Smooth muscle cell of trachea (primary cell): ENCODE results near the gene TMEM231. TPM values are rescaled to one million over a fixed set of nuclear protein-coding genes. Genes with fewer than 3 reads are reported as not detected.

Experiments
- total RNA-seq: library from RNA; depleted of rRNA; stranded (reverse); fragments of >200 nt; gene quantifications from 2 replicates; pipeline ENCODE4 v1.2.1, GENCODE V29; 2014

TMEM231 gene
- 9.3 and 18.4 TPM in 2 replicates for total RNA-seq

GRCh38 chr16:75555707-75556430 lies at the start of gene TMEM231:
Gene TMEM231, minus strand, starts transcription at chr16:75556252. Its CDS starts 43 bp downstream, at chr16:75556209.

GRCh38 chr16:75566040-75566757 lies 10.1 kb upstream of the TMEM231 start, which contains the start of gene GABARAPL2:
Gene GABARAPL2, plus strand, starts transcription at chr16:75566379. Its CDS starts 108 bp downstream, at chr16:75566487.

GRCh38 chr16:75535901-75536300 lies 20.2 kb downstream of the TMEM231 start, which contains the start of gene CHST5:
Gene CHST5, minus strand, starts transcription at chr16:75536108. Its CDS starts 5,724 bp downstream, at chr16:75530384.

GRCh38 chr16:75495076-75495674 lies 60.9 kb downstream of the TMEM231 start, which contains the start of gene CHST6:
Gene CHST6, minus strand, starts transcription at chr16:75495441. Its CDS starts 15,613 bp downstream, at chr16:75479828.

Other genes starting within 250 kb of the TMEM231 start
- 50.0 and 67.3 TPM in 2 replicates for gene CFDP1, start 122.7 kb downstream of the TMEM231 start, total RNA-seq
- 11.5 and 16.4 TPM in 2 replicates for gene TMEM170A, start 91.6 kb downstream of the TMEM231 start, total RNA-seq
- gene CHST6, start 60.8 kb downstream of the TMEM231 start, total RNA-seq: 0.17 and 0.44 TPM in 2 replicates
- 0.15 and 0.17 TPM in 2 replicates for gene CHST5, start 20.1 kb downstream of the TMEM231 start, total RNA-seq
- 32.6 and 53.4 TPM in 2 replicates for gene GABARAPL2, start 10.1 kb upstream of the TMEM231 start, total RNA-seq
- gene ADAT1, start 67.0 kb upstream of the TMEM231 start, total RNA-seq: 46.5 and 49.1 TPM in 2 replicates
- 140 and 168 TPM in 2 replicates for gene KARS1, start 91.4 kb upstream of the TMEM231 start, total RNA-seq
- 49.6 and 53.4 TPM in 2 replicates for gene TERF2IP, start 91.5 kb upstream of the TMEM231 start, total RNA-seq
- gene CPHXL2, start 120.8 kb upstream of the TMEM231 start, total RNA-seq: not detected in 2 replicates
- not detected in 2 replicates for gene DUXB, start 145.2 kb upstream of the TMEM231 start, total RNA-seq
- not detected in 2 replicates for gene CPHXL, start 170.2 kb upstream of the TMEM231 start, total RNA-seq